HepG2 (cell line): ENCODE measurements around the gene ZNF169.
"Not testable (repeated sequence)": the region's sequence is repeated elsewhere in the genome, so short reads cannot be mapped to it uniquely, and the experiment has no call there.

Source experiments
- ASH2L ChIP-seq: fragments of 300-600, 200-600 bp; sonication (generic); IDR thresholded peaks from 2 replicates; pipeline ENCODE4 v1.7.0; 2017; ENCODE audit warnings: low read depth, mild to moderate bottlenecking, moderate library complexity, mixed read lengths, low read length; ENCODE audit not compliant: insufficient read length
- PTBP1 ChIP-seq: fragments of 200-400 bp; formaldehyde crosslinking; IDR thresholded peaks from 2 replicates; pipeline ENCODE4 v1.6.1; 2018; ENCODE audit warnings: low read length, low read depth; ENCODE audit not compliant: poor library complexity, severe bottlenecking
- STAT5B ChIP-seq: sonication (generic); formaldehyde crosslinking; IDR thresholded peaks from 2 replicates; pipeline ENCODE4 v1.4.0; 2020; ENCODE audit warnings: missing genetic modification reagents
- TCF7L2 ChIP-seq: IDR thresholded peaks from 2 replicates; pipeline ENCODE4 v1.6.1; 2011; ENCODE audit warnings: mild to moderate bottlenecking, low read depth, low read length, moderate library complexity
- ZNF282 ChIP-seq: fragments of 450-650 bp; IDR thresholded peaks from 2 replicates; pipeline ENCODE4 v1.6.1; 2018; ENCODE audit not compliant: partially characterized antibody
- ZNF3 ChIP-seq: IDR thresholded peaks from 2 replicates; pipeline ENCODE4 v1.7.0; 2017; ENCODE audit warnings: inconsistent platforms
- ZNF629 ChIP-seq: sonication (generic); formaldehyde crosslinking; conservative IDR thresholded peaks from 2 replicates; pipeline ENCODE4 v1.5.0; 2020; ENCODE audit warnings: missing genetic modification reagents
- TF ChIP-seq, protein P1 (sequence below): sonication (generic); formaldehyde crosslinking; IDR thresholded peaks from 2 replicates; pipeline ENCODE4 v1.4.0; 2020; ENCODE audit warnings: mild to moderate bottlenecking, missing genetic modification reagents
- TF ChIP-seq, protein P2 (sequence below): sonication (generic); formaldehyde crosslinking; IDR thresholded peaks from 2 replicates; pipeline ENCODE4 v1.4.0; 2020; ENCODE audit warnings: missing genetic modification reagents
- TF ChIP-seq, protein P3 (sequence below): IDR thresholded peaks from 2 replicates; pipeline ENCODE4 v1.6.1; 2012; ENCODE audit warnings: inconsistent platforms
- TF ChIP-seq, protein P4 (sequence below): sonication (generic); formaldehyde crosslinking; IDR thresholded peaks from 2 replicates; pipeline ENCODE4 v1.5.0; 2020; ENCODE audit warnings: mild to moderate bottlenecking, missing genetic modification reagents, moderate library complexity
- TF ChIP-seq, protein P5 (sequence below): sonication (generic); IDR thresholded peaks from 2 replicates; pipeline ENCODE4 v1.6.1; 2016; ENCODE audit warnings: low read depth, borderline replicate concordance

DNA sequence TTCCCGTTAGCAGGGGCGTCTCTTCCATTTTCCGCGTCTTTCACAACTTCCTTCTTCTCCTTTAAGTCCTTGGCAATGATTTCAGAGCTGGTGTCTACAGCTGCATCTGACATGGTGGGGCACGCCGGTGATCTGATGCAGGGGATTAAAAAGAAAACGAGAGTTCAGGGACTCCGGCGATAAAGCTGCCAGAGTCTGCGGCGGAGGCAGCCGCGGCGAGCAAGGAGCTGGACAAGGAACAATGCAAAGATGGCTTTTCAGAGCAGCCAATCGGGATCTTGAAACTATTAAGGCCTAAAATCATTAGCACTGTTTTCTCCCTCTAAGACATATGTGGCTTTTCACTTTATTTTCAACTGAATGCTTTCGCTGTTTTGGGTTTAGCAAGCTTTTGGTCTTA is 88.4 kb downstream of the ZNF169 start:
- TF ChIP-seq, protein P1, sequence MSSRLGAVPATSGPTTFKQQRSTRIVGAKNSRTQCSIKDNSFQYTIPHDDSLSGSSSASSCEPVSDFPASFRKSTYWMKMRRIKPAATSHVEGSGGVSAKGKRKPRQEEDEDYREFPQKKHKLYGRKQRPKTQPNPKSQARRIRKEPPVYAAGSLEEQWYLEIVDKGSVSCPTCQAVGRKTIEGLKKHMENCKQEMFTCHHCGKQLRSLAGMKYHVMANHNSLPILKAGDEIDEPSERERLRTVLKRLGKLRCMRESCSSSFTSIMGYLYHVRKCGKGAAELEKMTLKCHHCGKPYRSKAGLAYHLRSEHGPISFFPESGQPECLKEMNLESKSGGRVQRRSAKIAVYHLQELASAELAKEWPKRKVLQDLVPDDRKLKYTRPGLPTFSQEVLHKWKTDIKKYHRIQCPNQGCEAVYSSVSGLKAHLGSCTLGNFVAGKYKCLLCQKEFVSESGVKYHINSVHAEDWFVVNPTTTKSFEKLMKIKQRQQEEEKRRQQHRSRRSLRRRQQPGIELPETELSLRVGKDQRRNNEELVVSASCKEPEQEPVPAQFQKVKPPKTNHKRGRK (CRISPR knock-in tag): not testable (repeated sequence)
- TF ChIP-seq, protein P2, sequence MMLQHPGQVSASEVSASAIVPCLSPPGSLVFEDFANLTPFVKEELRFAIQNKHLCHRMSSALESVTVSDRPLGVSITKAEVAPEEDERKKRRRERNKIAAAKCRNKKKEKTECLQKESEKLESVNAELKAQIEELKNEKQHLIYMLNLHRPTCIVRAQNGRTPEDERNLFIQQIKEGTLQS (CRISPR knock-in tag): not testable (repeated sequence)
- TF ChIP-seq, protein P3, sequence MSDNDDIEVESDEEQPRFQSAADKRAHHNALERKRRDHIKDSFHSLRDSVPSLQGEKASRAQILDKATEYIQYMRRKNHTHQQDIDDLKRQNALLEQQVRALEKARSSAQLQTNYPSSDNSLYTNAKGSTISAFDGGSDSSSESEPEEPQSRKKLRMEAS: not testable (repeated sequence)
- TF ChIP-seq, protein P4, sequence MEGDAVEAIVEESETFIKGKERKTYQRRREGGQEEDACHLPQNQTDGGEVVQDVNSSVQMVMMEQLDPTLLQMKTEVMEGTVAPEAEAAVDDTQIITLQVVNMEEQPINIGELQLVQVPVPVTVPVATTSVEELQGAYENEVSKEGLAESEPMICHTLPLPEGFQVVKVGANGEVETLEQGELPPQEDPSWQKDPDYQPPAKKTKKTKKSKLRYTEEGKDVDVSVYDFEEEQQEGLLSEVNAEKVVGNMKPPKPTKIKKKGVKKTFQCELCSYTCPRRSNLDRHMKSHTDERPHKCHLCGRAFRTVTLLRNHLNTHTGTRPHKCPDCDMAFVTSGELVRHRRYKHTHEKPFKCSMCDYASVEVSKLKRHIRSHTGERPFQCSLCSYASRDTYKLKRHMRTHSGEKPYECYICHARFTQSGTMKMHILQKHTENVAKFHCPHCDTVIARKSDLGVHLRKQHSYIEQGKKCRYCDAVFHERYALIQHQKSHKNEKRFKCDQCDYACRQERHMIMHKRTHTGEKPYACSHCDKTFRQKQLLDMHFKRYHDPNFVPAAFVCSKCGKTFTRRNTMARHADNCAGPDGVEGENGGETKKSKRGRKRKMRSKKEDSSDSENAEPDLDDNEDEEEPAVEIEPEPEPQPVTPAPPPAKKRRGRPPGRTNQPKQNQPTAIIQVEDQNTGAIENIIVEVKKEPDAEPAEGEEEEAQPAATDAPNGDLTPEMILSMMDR (CRISPR knock-in tag): not testable (repeated sequence)
- TF ChIP-seq ZNF3 (CRISPR knock-in tag); ASH2L; TCF7L2; ZNF629 (CRISPR knock-in tag); ZNF282; PTBP1; STAT5B (CRISPR knock-in tag): not testable (repeated sequence)
- TF ChIP-seq, protein P5, sequence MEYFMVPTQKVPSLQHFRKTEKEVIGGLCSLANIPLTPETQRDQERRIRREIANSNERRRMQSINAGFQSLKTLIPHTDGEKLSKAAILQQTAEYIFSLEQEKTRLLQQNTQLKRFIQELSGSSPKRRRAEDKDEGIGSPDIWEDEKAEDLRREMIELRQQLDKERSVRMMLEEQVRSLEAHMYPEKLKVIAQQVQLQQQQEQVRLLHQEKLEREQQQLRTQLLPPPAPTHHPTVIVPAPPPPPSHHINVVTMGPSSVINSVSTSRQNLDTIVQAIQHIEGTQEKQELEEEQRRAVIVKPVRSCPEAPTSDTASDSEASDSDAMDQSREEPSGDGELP: not testable (repeated sequence)
